HepG2 (cell line): Measurements from ENCODE around the gene AQP11. TPM values are rescaled to one million over a fixed set of nuclear protein-coding genes. Genes with fewer than 3 reads are reported as not detected.

Experiments
- ATF6 ChIP-seq: sonication (generic); formaldehyde crosslinking; conservative IDR thresholded peaks from 2 replicates; pipeline ENCODE4 v1.4.0; 2020; ENCODE audit warnings: missing genetic modification reagents
- CHD2 ChIP-seq: IDR thresholded peaks from 2 replicates; pipeline ENCODE4 v1.6.1; 2011; ENCODE audit warnings: low read depth, low read length, improper control_type of control experiment
- HNF1A ChIP-seq, 2 experiments: sonication (generic) in 1 of 2; formaldehyde crosslinking in 1 of 2; IDR thresholded peaks; 2 replicates each; pipeline versions ENCODE4 v1.4.0 to v1.6.1; 2016 to 2020; ENCODE audit warnings: borderline replicate concordance in 1 of 2, low read depth in 1 of 2, mild to moderate bottlenecking in 1 of 2, missing genetic modification reagents in 1 of 2
- HOMEZ ChIP-seq: IDR thresholded peaks from 2 replicates; pipeline ENCODE4 v1.6.1; 2016; ENCODE audit warnings: low read depth
- ISX ChIP-seq: sonication (generic); formaldehyde crosslinking; conservative IDR thresholded peaks from 2 replicates; pipeline ENCODE4 v1.5.0; 2020; ENCODE audit warnings: missing genetic modification reagents
- NCOR1 ChIP-seq: fragments of 200-600 bp; sonication (generic); IDR thresholded peaks from 2 replicates; pipeline ENCODE4 v1.7.0; 2017; ENCODE audit warnings: antibody characterized with exemption, low read length, borderline replicate concordance
- TGIF2 ChIP-seq: IDR thresholded peaks from 2 replicates; pipeline ENCODE4 v1.6.1; 2016; ENCODE audit warnings: control low read depth, missing compliant biosample characterization
- ZNF143 ChIP-seq: sonication (generic); formaldehyde crosslinking; IDR thresholded peaks from 2 replicates; pipeline ENCODE4 v1.4.0; 2020; ENCODE audit warnings: missing genetic modification reagents
- ZNF496 ChIP-seq: sonication (generic); formaldehyde crosslinking; IDR thresholded peaks from 2 replicates; pipeline ENCODE4 v1.8.1; 2023; ENCODE audit warnings: mild to moderate bottlenecking, moderate library complexity, missing genetic modification reagents; ENCODE audit not compliant: insufficient replicate concordance
- ZNF562 ChIP-seq: sonication (generic); formaldehyde crosslinking; IDR thresholded peaks from 2 replicates; pipeline ENCODE4 v1.8.0; 2022; ENCODE audit warnings: missing genetic modification reagents, borderline replicate concordance
- ZSCAN25 ChIP-seq: sonication (generic); formaldehyde crosslinking; IDR thresholded peaks from 2 replicates; pipeline ENCODE4 v1.8.0; 2022; ENCODE audit warnings: mild to moderate bottlenecking, missing genetic modification reagents
- polyA plus RNA-seq, 8 experiments: library from polyadenylated mRNA; depleted of rRNA in 3 of 8; stranded (reverse) in 7 of 8; unstranded in 1 of 8; fragments of >200 nt; fragmentation: Illumina TruSeq in 4 of 8; extraction: Trizol in 4 of 8; gene quantifications; 2 replicates each; pipeline versions ENCODE4 v1.2.1 to v1.2.3, GENCODE V29; 2011 to 2016; ENCODE audit warnings: low read depth in 4 of 8, missing spikeins in 1 of 8, mixed read lengths in 1 of 8; ENCODE audit not compliant: insufficient read depth in 1 of 8
- total RNA-seq, 5 experiments: library from RNA; depleted of rRNA; stranded (reverse); fragments of >200 nt; fragmentation: Illumina TruSeq; extraction: Trizol; gene quantifications; 2 replicates each; pipeline ENCODE4 v1.2.3, GENCODE V29; 2016; ENCODE audit warnings: low read depth in 1 of 5

Gene AQP11
- total and polyA plus RNA-seq, 2 of the 13 experiments (the other 11 are each of a cell fraction or from before 2014, with no cell fraction given), result 10.4 to 15.3 TPM

GRCh38 chr11:77590194-77590782 is 535 bp downstream of the AQP11 start (continued):
- TF ChIP-seq HOMEZ (CRISPR knock-in tag) (no peak), ZNF143 (CRISPR knock-in tag) (peak; percentile 57; the same call in 1 of the 2 replicates), ZSCAN25 (CRISPR knock-in tag) (no peak), NCOR1 (no peak), ZNF496 (no peak), ATF6 (CRISPR knock-in tag) (no peak), ZNF562 (CRISPR knock-in tag) (no peak), ISX (CRISPR knock-in tag) (0 out of 2 replicates have a peak, but pooled peaks have one; percentile 53), TGIF2 (CRISPR knock-in tag) (no peak; the same call in 1 of the 2 replicates), HNF1A (IDR thresholded peaks at IDR 0.05; ENCODE audit: low read depth) (no peak), HNF1A (CRISPR knock-in tag; IDR thresholded peaks at IDR 0.05; ENCODE audit: borderline replicate concordance) (0 out of 2 replicates have a peak, but pooled peaks have one; percentile 3), CHD2 (no peak)
